GM18498 (cell line): ENCODE measurements around the gene FAM13B.
"Not testable (repeated sequence)": the region's sequence is repeated elsewhere in the genome, so short reads cannot be mapped to it uniquely, and the experiment has no call there.

Experiments used
- ATAC-seq: cut with Tn5 transposase; IDR thresholded peaks from one replicate; pipeline ENCODE4 v1.9.1; 2021; ENCODE audit warnings: mild to moderate bottlenecking, moderate library complexity; ENCODE audit not compliant: unreplicated experiment

FAM13B gene

DNA sequence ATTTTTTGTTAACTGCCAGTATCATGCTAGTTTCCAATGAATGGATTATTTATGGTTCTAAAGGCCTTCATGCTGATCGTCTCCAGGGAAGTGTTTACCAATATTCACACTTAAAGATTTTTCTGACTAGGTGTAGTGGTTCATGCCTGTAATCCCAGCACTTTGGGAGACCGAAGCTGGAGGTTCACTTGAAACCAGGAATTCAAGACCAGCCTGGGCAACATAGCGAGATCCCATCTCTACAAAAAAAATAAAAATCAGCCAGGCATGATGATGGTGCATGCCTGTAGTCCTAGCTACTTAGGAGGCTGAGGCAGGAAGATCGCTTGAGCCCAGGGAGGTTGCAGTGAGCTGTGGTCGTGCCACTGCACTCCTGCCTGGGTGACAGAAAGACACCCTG is 43.5 kb downstream of the FAM13B start:
- no peak for ATAC-seq

DNA sequence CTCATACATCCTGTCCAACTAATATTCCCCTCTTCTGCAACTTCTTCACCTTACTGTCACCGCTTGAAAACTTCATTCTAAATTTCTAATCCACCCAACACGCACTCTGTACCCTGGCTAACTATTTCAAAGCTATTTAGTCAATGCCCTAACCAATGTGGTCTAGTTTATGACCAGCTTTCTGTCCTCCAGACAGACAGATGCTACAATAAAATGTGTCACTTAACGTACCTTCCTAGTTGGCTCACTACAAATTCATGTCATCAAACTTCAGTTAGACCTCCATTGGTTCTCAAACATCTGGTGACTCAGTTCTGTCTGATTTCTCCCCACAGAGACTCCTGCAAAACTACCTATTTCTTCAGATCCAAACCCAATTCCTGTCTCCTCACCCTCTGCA is 57.7 kb downstream of the FAM13B start:
- ATAC-seq = no peak

DNA sequence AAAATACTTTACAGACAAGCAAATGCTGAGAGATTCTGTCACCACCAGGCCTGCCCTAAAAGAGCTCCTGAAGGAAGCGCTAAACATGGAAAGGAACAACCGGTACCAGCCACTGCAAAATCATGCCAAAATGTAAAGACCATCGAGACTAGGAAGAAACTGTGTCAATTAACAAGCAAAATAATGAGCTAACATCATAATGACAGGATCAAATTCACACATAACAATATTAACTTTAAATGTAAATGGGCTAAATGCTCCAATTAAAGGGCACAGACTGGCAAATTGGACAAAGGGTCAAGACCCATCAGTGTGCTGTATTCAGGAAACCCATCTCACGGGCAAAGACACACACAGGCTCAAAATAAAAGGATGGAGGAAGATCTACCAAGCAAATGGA is 62.5 kb downstream of the FAM13B start:
- ATAC-seq = not testable (repeated sequence)

DNA sequence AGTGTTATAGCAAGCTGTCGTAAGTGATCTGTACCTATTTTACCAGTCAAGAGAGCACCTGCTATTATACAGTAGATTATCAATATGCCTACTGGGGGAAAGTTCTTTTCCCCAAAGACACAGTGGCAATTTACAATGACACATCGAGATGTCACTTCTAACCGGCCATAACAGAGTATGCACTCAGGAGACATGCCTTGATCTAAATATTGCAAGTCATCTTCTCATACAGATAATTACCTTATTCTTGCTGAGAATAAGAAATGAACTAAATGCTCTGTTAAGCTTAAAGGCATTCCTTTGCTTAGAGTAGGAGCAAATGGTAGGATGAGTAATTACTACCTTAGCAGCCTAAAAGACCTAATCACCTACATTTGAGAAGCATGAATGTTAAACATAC is 72.1 kb downstream of the FAM13B start:
- no peak for ATAC-seq

GRCh38 chr5:137960141-137960540 is 72.7 kb downstream of the FAM13B start:
- ATAC-seq = no peak

- no peak for ATAC-seq
Measured at GRCh38 chr5:137959488-137959887, 73.4 kb downstream of the FAM13B start.

DNA sequence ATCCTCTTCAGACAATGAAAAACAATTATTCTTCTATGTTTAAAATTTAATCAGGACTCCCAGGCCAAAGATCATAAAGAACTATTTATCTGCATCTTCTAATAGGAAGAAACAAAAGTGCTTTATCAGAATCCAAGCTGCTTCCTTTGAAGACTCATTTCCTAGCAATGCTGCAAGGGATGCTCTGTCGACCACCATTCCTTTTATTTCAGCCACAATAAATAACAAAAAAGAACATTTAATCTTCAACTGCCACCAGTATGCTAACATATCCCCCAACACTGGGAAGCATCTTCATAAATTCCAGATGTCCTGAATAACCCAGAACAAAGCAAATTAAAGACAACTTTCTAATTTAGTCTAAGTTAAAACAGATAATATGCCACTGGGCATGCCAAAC is 74.9 kb downstream of the FAM13B start:
- no peak for ATAC-seq

- no peak for ATAC-seq
Measured at GRCh38 chr5:137954131-137954879, 78.6 kb downstream of the FAM13B start.

GRCh38 chr5:137945825-137946224 is 87.1 kb downstream of the FAM13B start:
- ATAC-seq = no peak

DNA sequence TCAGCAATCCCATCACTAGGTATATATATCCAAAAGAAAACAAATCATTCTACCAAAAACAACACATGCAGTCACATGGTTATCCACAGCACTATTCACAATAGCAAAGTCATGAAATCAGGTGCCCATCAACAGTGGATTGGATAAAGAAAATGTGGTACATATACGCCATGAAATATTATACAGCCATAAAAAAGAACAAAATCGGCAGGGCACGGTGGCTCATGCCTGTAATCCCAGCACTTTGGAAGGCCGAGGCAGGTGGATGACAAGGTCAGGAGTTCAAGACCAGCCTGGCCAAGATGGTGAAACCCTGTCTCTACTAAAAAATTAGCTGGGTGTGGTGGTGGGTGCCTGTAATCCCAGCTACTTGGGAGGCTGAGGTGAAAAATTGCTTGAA is 88.6 kb downstream of the FAM13B start:
- not testable (repeated sequence) for ATAC-seq

GRCh38 chr5:137939331-137939730 is 93.5 kb downstream of the FAM13B start:
- ATAC-seq = no peak

DNA sequence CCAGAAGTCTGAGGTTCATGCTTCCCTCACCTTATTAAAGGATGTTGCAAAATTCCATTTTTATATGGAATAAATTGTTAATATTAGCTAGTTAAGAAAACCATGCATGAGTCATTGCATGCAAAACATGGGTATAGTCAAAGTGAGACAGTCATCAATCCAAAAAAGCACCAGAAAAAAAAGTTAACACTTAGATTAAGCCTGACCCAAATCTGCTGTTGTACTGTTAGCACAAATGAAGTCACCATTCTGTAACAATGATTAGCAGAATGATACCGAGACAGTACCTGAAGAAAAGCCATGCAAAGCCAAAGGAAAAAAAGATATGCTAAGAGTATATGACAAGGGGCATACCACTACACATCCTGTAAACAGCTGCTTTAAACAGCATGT is 94.1 kb downstream of the FAM13B start:
- no peak for ATAC-seq

- ATAC-seq = no peak
Measured at GRCh38 chr5:137937994-137938750, 94.7 kb downstream of the FAM13B start.

DNA sequence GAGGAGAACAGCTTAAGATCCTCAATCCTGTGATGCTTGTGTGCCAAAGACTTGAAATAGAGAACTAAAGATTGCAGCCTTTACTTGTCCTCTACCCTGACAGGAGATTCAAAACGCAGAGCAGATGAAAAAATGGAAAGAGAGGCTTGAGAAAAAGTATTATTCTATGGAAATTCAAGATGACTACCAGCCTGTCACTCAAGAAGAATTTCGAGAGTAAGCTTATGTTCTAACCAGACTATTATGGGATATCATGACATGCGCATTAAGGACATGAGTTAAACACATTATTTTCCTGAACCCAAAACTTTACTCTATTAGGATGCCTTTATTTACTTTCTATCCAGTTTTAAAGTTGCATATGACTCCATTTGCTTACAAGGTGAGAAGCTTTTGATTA is 97.2 kb downstream of the FAM13B start:
- ATAC-seq = no peak

DNA sequence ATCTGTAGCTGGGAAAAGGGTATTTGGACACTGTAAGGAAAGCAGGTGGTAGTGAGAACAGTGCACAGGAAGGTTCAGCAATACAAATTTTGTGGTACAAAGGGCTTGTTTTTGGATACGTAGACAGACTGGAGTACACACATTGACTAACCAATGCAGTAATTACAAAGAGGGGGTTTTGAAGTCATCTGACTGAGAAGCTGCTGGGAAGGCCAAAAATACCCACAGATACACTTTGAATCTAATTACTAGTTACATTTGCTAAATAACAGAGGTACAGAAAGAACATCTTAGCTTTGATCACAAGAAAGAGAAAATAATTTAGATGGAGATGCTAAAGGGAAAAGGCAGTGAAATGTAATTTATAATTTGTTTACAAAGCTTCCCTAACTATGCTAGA is 97.7 kb downstream of the FAM13B start:
- ATAC-seq = peak; percentile 42

- no peak for ATAC-seq
Measured at GRCh38 chr5:137933491-137933911, 99.4 kb downstream of the FAM13B start.

- no peak for ATAC-seq
Measured at GRCh38 chr5:137932800-137933199, 100.1 kb downstream of the FAM13B start.

- ATAC-seq = no peak
Measured at GRCh38 chr5:137923856-137924255, 109.0 kb downstream of the FAM13B start.

GRCh38 chr5:137921931-137922330 is 110.9 kb downstream of the FAM13B start:
- no peak for ATAC-seq

DNA sequence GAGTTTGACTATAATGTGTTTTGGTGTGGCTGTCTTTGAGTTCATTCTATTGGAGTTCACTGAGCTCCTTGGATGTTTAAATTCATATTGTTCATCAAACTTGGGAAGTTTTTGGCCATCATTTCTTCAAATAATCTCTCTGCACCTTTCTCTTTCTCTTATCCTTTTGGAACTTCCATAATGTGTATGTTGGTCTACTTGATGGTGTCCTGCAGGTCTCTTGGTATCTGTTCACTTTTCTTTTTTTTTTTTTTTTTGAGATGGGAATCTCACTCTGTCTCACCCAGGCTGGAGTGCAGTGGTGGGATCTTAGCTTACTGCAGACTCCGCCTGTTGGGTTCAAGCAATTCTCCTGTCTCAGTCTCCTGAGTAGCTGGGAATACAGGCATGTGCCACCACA is 116.0 kb downstream of the FAM13B start:
- no peak for ATAC-seq

DNA sequence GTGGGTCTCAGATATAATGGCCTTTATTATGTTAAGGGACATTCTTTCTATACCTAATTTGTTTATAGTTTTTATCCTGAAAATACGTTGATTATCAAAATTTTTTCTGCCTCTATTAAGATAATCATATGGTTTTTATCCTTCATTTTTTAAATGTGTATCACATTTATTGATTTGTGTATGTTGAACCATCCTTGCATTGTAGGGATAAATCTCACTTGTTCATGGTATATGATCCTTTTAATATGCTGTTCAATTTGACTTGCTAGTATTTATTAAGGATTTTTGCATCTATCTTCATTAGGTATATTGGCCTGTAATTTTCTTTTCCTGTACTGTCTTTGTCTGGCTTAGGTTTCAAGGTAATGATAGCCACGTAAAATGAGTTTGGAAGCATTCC is 118.1 kb downstream of the FAM13B start:
- ATAC-seq = no peak

- no peak for ATAC-seq
Measured at GRCh38 chr5:137902408-137903133, 130.3 kb downstream of the FAM13B start.
